ENCODE results near the gene PDX1. TPM values are rescaled to one million over a fixed set of nuclear protein-coding genes. Genes with fewer than 3 reads are reported as not detected.
"Not testable (repeated sequence)": the region's sequence is repeated elsewhere in the genome, so short reads cannot be mapped to it uniquely, and the experiment has no call there.

PDX1 gene
- total RNA-seq, 4 donors from 2014 or later, result not detected

DNA sequence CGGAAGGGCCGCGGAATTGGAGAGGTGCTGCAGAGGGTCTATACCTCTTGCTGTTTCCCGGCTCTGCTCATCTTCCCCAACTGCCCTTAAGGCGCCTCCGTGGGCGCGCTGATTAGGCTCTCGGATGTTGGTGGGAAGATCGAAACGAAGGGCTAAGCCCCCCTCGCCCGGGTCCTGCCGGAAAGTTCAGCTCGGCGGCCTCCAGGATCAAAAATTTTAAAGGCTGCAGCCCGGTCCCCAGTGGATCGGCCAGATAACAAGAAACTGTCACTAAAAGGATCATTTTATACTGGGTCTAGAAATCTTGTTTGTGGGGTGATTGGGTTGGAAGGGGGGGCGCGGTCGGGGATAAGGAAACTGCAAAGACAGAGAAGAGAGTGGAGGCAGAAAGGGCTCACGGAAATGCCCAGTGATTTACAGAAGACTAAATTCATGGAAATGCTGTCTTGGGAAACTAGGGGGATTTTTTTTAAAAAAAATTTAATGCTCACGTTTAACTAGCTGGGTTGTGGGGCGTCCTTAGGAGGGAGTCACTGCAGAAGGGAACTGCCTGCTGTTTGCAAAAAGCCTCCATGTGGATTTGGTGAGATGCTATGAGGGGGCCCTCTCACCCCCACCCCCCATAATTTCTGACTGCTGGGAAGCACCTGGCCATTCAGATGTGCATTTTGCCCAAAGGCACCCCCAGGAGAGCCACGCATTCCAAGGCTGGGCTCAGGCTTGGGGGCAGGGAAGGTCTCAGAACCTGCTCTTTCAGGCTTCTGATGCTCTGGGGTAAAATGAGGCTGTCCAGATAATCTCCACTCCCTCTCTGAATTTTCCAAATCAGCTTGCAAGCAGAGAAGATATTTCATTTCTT is 41.7 kb downstream of the PDX1 start:
- Histone ChIP-seq H3K27ac (no peak overlapping the region), H3K27me3 (peaks cover 74 to 81% (median 76%) of the 10 kb centered on the region in 3 donors), H3K9me3 (no peaks in the 10 kb centered on the region), H3K4me3 (peak overlapping the region; percentile 28 to 58 (median 39)), H3K4me1 (peaks cover 12 to 13% of the 10 kb centered on the region in 2 donors), H3K36me3 (no peaks in the 10 kb centered on the region)
- TF ChIP-seq CTCF (IDR thresholded peaks at IDR 0.05 in 4 of 5, conservative IDR thresholded peaks at IDR 0.05 in 1 of 5) (no peak), POLR2A (IDR thresholded peaks at IDR 0.05) (no peak)
- intact Hi-C loops (cut with DNase I; ENCODE audit: low total_unique reads), result no loop called here
- DNase-seq (no peak), ATAC-seq (no peak)
- in situ Hi-C loops (cut with MboI; ENCODE audit: low sequenced_read_pairs in 4 of 4), result no loop called here

DNA sequence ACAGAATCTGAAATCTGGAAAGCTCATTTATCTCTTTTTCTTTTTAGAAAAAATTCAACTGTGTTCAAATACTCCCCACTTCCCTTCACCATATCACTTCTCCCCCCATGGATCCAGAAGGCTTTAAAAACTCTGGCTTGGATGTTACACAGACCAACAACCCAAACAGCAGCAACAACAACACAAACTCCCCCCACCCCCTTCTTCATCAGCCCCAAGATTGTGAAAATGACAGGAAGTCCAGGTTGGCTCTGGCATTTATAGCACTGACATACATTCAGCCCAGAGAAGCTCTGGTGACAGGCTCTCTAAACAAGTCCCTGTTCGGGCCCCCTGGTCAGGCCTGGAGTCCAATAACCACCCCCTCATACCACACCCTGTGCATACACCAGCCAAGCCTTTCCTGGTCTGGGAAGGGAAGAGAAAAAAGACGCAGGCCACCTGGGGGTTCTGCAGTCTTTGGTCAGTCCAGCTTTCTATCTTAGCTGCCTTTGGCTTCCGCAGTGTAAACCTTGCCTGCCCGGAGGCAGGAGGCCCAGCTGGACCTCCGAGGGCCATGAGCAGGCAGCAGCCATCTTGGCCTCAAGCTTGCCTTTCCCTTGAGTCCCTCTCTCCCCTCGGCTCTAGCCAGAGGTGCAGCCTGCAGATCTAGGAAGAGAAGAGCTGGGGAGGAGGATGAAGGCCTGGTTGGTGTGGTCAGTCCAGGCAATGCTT is 42.5 kb downstream of the PDX1 start:
- Histone ChIP-seq H3K4me1 (peaks cover 12 to 13% of the 10 kb centered on the region in 2 donors), H3K27me3 (peaks cover 74 to 83% (median 77%) of the 10 kb centered on the region in 3 donors), H3K9me3 (no peaks in the 10 kb centered on the region), H3K4me3 (no peak overlapping the region), H3K27ac (no peak overlapping the region), H3K36me3 (no peaks in the 10 kb centered on the region)
- in situ Hi-C loops (cut with MboI; ENCODE audit: low sequenced_read_pairs in 4 of 4) (no loop called here), intact Hi-C loops (cut with DNase I; ENCODE audit: low total_unique reads) (no loop called here)
- TF ChIP-seq POLR2A (IDR thresholded peaks at IDR 0.05) (no peak), CTCF (IDR thresholded peaks at IDR 0.05 in 4 of 5, conservative IDR thresholded peaks at IDR 0.05 in 1 of 5) (no peak)
- DNase-seq (no peak), ATAC-seq (no peak)

GRCh38 chr13:27962982-27963381 is 43.2 kb downstream of the PDX1 start:
- in situ Hi-C loops (cut with MboI; ENCODE audit: low sequenced_read_pairs in 4 of 4), result no loop called here
- intact Hi-C loops (cut with DNase I; ENCODE audit: low total_unique reads), result no loop called here
- Histone ChIP-seq H3K9me3 (no peaks in the 10 kb centered on the region), H3K27ac (no peak overlapping the region), H3K36me3 (no peaks in the 10 kb centered on the region), H3K4me3 (no peak overlapping the region), H3K4me1 (peaks cover 12 to 13% of the 10 kb centered on the region in 2 donors), H3K27me3 (peaks cover 74 to 83% (median 77%) of the 10 kb centered on the region in 3 donors)
- TF ChIP-seq POLR2A (IDR thresholded peaks at IDR 0.05), result no peak
- no peak for TF ChIP-seq CTCF (IDR thresholded peaks at IDR 0.05 in 4 of 5, conservative IDR thresholded peaks at IDR 0.05 in 1 of 5)
- DNase-seq, result no peak
- no peak for ATAC-seq

DNA sequence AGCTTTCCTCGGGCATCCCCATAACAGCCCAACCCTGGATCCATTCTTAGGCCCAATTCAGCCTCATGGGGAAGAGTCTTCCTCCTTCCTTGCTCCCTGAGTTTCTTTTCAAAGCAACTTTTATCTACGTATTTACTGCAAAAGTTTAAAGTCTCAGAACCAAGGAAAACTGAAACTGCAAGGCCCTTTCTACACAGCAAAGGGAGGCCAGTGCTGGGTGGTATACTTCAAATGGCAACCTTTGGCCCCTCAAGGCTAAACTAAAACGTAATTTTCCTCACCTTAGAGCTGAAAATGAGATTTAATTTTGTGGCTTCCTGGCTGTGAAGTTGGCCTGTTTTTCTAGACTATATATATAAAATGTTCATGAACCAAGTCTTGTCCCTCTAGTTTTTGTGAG is 43.7 kb downstream of the PDX1 start:
- H3K27ac ChIP-seq, result no peak overlapping the region
- H3K4me1 ChIP-seq, result peaks cover 13 to 15% of the 10 kb centered on the region in 2 donors
- H3K4me3 ChIP-seq, result no peak overlapping the region
- ATAC-seq (no peak), DNase-seq (no peak)
- no peaks in the 10 kb centered on the region for H3K9me3 ChIP-seq
- in situ Hi-C loops (cut with MboI; ENCODE audit: low sequenced_read_pairs in 4 of 4), result no loop called here
- H3K36me3 ChIP-seq, result no peaks in the 10 kb centered on the region
- peaks cover 75 to 83% (median 77%) of the 10 kb centered on the region in 3 donors for H3K27me3 ChIP-seq
- intact Hi-C loops (cut with DNase I; ENCODE audit: low total_unique reads), result no loop called here
- no peak for TF ChIP-seq POLR2A (IDR thresholded peaks at IDR 0.05)
- TF ChIP-seq CTCF (IDR thresholded peaks at IDR 0.05 in 4 of 5, conservative IDR thresholded peaks at IDR 0.05 in 1 of 5), result no peak

DNA sequence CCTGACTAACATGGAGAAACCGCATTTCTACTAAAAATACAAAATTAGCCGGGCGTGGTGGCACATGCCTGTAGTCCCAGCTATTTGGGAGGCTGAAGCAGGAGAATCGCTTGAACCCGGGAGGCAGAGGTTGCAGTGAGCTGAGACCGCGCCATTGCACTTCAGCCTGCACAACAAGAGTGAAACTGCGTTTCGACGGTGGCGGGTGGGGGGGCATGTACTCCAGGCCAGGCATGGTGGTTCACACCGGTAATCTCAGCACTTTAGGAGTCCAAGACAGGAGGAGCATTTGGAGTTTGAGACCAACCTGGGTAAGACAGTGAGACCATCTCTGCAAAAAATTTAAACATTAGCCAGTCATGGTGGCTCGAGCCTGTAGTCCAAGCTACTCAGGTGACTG is 44.4 kb downstream of the PDX1 start:
- H3K36me3 ChIP-seq; ATAC-seq; H3K9me3 ChIP-seq; in situ Hi-C loops (cut with MboI; ENCODE audit: low sequenced_read_pairs in 4 of 4); intact Hi-C loops (cut with DNase I; ENCODE audit: low total_unique reads); DNase-seq; H3K27ac ChIP-seq; H3K4me3 ChIP-seq: not testable (repeated sequence)
- Histone ChIP-seq H3K4me1 (peaks cover 13 to 17% of the 10 kb centered on the region in 2 donors), H3K27me3 (peaks cover 75 to 83% (median 77%) of the 10 kb centered on the region in 3 donors)

All from gastrocnemius medialis (tissue), 4 donors.